H1 (cell line): ENCODE results near the gene THADA. TPM values are rescaled to one million over a fixed set of nuclear protein-coding genes. Genes with fewer than 3 reads are reported as not detected.

ENCODE experiments used
- ATF2 ChIP-seq: IDR thresholded peaks from 2 replicates; pipeline ENCODE4 v1.6.1; 2012; ENCODE audit warnings: low read length, inconsistent platforms
- CBX5 ChIP-seq: fragments of 300-800, 300-1000 bp; sonication (generic); IDR thresholded peaks from 2 replicates; pipeline ENCODE4 v1.7.1; 2016; ENCODE audit warnings: antibody characterized with exemption, low read length, low read depth
- EGR1 ChIP-seq: IDR thresholded peaks from 2 replicates; pipeline ENCODE4 v1.6.1; 2011; ENCODE audit warnings: low read depth, low read length, borderline replicate concordance
- FOSL1 ChIP-seq: IDR thresholded peaks from 2 replicates; pipeline ENCODE4 v1.6.1; 2011; ENCODE audit warnings: mild to moderate bottlenecking, low read depth, low read length, moderate library complexity; ENCODE audit not compliant: insufficient read depth
- HDAC2 ChIP-seq, 2 experiments: fragments of 300-600 bp in 1 of 2; sonication (generic) in 1 of 2; IDR thresholded peaks; 2 replicates each; pipeline ENCODE4 v1.6.1; 2011 to 2012; ENCODE audit warnings: low read depth in 2 of 2, low read length in 2 of 2, mild to moderate bottlenecking in 2 of 2, moderate library complexity in 2 of 2, borderline replicate concordance in 1 of 2, inconsistent platforms in 1 of 2
- SP2 ChIP-seq: IDR thresholded peaks from 2 replicates; pipeline ENCODE4 v1.6.1; 2012; ENCODE audit warnings: mild to moderate bottlenecking, low read length, inconsistent platforms
- YY1 ChIP-seq: IDR thresholded peaks from 2 replicates; pipeline ENCODE4 v1.6.1; 2011; ENCODE audit warnings: low read depth, mild to moderate bottlenecking, low read length
- polyA plus RNA-seq, 7 experiments: library from polyadenylated mRNA; depleted of rRNA in 3 of 7; stranded (reverse) in 5 of 7; unstranded in 2 of 7; fragments of >200 nt in 5 of 7; fragments of 200-250 nt in 2 of 7; gene quantifications; 1 replicate in 5 of 7; 2 replicates in 1 of 7; 4 replicates in 1 of 7; pipeline versions ENCODE4 v1.2.1 to v1.2.3, GENCODE V29; 2011 to 2013; ENCODE audit warnings: missing spikeins in 2 of 7, mixed read lengths in 2 of 7
- total RNA-seq: library from RNA; stranded (reverse); fragmentation: NEBNext Ultra II Directional; extraction: Animal tissue kit (Norgen Biotek cat#: 25700); gene quantifications from 2 replicates; pipeline ENCODE4 v1.2.1, GENCODE V29; 2021

The THADA gene
- total and polyA plus RNA-seq, 2 of the 8 experiments (the other 6 are each of a cell fraction or from before 2014, with no cell fraction given) = 22.4 to 26.8 TPM

- TF ChIP-seq YY1 = no peak
- TF ChIP-seq FOSL1 = no peak
- no peak for TF ChIP-seq SP2
- no peak for TF ChIP-seq EGR1
- TF ChIP-seq ATF2 = no peak
- TF ChIP-seq CBX5 = no peak
- TF ChIP-seq HDAC2 (IDR thresholded peaks at IDR 0.05; ENCODE audit: borderline replicate concordance in 1 of 2, low read depth in 2 of 2, low read length in 2 of 2) = no peak
- TF ChIP-seq, all 59 proteins: peak for 0
These were observed 318.9 kb downstream of the THADA start (continued) for GRCh38 chr2:43276962-43277391.
